ENCODE data around the gene FAM216B.

- no peak for TF ChIP-seq EZH2 (IDR thresholded peaks at IDR 0.05; ENCODE audit: insufficient read depth, low read length)
- TF ChIP-seq, protein P1, sequence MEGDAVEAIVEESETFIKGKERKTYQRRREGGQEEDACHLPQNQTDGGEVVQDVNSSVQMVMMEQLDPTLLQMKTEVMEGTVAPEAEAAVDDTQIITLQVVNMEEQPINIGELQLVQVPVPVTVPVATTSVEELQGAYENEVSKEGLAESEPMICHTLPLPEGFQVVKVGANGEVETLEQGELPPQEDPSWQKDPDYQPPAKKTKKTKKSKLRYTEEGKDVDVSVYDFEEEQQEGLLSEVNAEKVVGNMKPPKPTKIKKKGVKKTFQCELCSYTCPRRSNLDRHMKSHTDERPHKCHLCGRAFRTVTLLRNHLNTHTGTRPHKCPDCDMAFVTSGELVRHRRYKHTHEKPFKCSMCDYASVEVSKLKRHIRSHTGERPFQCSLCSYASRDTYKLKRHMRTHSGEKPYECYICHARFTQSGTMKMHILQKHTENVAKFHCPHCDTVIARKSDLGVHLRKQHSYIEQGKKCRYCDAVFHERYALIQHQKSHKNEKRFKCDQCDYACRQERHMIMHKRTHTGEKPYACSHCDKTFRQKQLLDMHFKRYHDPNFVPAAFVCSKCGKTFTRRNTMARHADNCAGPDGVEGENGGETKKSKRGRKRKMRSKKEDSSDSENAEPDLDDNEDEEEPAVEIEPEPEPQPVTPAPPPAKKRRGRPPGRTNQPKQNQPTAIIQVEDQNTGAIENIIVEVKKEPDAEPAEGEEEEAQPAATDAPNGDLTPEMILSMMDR (IDR thresholded peaks at IDR 0.05; ENCODE audit: insufficient read depth, low read depth, low read length): no peak
These were observed 49.3 kb upstream of the FAM216B start for GRCh38 chr13:42732073-42732472.

All from astrocyte (in vitro differentiated cells and primary cell).